Heart left ventricle (tissue), 16 donors: Measurements from ENCODE around the gene TRPM2. TPM values are rescaled to one million over a fixed set of nuclear protein-coding genes. Genes with fewer than 3 reads are reported as not detected.

ENCODE experiments used
- ATAC-seq, 4 donors: fragments of 200-7000 bp; cut with Tn5 transposase; one replicate each; pipeline ENCODE4 v1.9.1; 2020 to 2022; ENCODE audit warnings: moderate library complexity in 4 of 4, mild to moderate bottlenecking in 3 of 4, moderate number of reproducible peaks in 1 of 4
- DNase-seq, 5 donors: peaks; one replicate each; pipeline ENCODE4 v3.0.0-alpha.2; 2020
- H3K27ac ChIP-seq, 12 donors: fragments of 200-600 bp; sonication (generic) in 4 of 12; one replicate each; pipeline versions ENCODE4 v1.5.0 to v1.8.0; 2016 to 2022; ENCODE audit warnings: mild to moderate bottlenecking in 2 of 12
- H3K27me3 ChIP-seq, 9 donors: fragments of 200-600 bp; sonication (generic) in 2 of 9; one replicate each; pipeline versions ENCODE4 v1.5.1 to v1.8.0; 2016 to 2022; ENCODE audit warnings: mild to moderate bottlenecking in 3 of 9
- H3K36me3 ChIP-seq, 9 donors: fragments of 200-600 bp; sonication (generic) in 2 of 9; one replicate each; pipeline versions ENCODE4 v1.5.0 to v1.8.0; 2018 to 2022; ENCODE audit warnings: mild to moderate bottlenecking in 2 of 9
- H3K4me1 ChIP-seq, 12 donors: fragments of 200-600 bp; sonication (generic) in 4 of 12; one replicate each; pipeline versions ENCODE4 v1.5.0 to v1.8.0; 2016 to 2022; ENCODE audit warnings: mild to moderate bottlenecking in 3 of 12
- H3K4me3 ChIP-seq, 12 donors: fragments of 200-600 bp; sonication (generic) in 4 of 12; one replicate each; pipeline versions ENCODE4 v1.5.0 to v1.8.0; 2017 to 2022; ENCODE audit warnings: mild to moderate bottlenecking in 9 of 12, moderate library complexity in 4 of 12
- H3K9me3 ChIP-seq, 12 donors: fragments of 200-600 bp; sonication (generic) in 4 of 12; one replicate each; pipeline versions ENCODE4 v1.5.0 to v1.8.0; 2016 to 2022; ENCODE audit warnings: mild to moderate bottlenecking in 1 of 12
- POLR2A ChIP-seq, 2 donors: fragments of 450-650 bp; IDR thresholded peaks; one replicate each; pipeline ENCODE4 v1.6.1; 2017; ENCODE audit warnings: antibody characterized with exemption in 2 of 2, mild to moderate bottlenecking in 2 of 2, moderate library complexity in 2 of 2
- WGBS, 4 donors: extraction: QIAGEN DNeasy Blood & Tissue Kit in 2 of 4; methylation state at CpG; one replicate each; pipeline versions ENCODE4 v1.1.5 to v1.1.7; 2013 to 2018; 5-methylcytosine and 5-hydroxymethylcytosine counted together
- intact Hi-C, 10 donors: fragments of 100-400 bp; cut with DNase I; formaldehyde crosslinking; loops; one replicate each; pipeline versions ENCODE4 v1.11.1 to v1.14.2; 2022
- polyA plus RNA-seq, 2 donors: library from polyadenylated mRNA; stranded (reverse); fragments of 200-250 nt; gene quantifications; one replicate each; pipeline ENCODE4 v1.2.3, GENCODE V29; 2013
- total RNA-seq, 9 donors: library from RNA; depleted of rRNA in 2 of 9; stranded (reverse); fragments of >200 nt in 2 of 9; fragmentation: NEBNext Ultra II Directional in 3 of 9; extraction: Animal tissue kit (Norgen Biotek cat#: 25700) in 3 of 9; gene quantifications; one replicate each; pipeline versions ENCODE4 v1.1.0 to v1.2.4, GENCODE V29; 2016 to 2023
- TF ChIP-seq, protein P1 (sequence below), 12 donors: fragments of 200-600 bp; sonication (generic) in 4 of 12; IDR thresholded peaks; one replicate each; pipeline versions ENCODE4 v1.5.0 to v1.8.0; 2018 to 2022; ENCODE audit warnings: antibody characterized with exemption in 12 of 12, mild to moderate bottlenecking in 5 of 12
- donor health status: ischemic (EF 13 %, LVEDD 7.1; RV severe dilation, severe dysfunction).
- donor health status: healthy with polysubstance abuse.
- donor health status: DM: no; HTN: yes; CAD: no.
- donor health status: DM: no; HTN: no; CAD: no.
- donor health status: ischemic (EF 25% LVEDD 6.9; RV normal size, moderate dysfunction).
- donor health status: ischemic (EF 25% LVEDD 5.7; RV mildly dilated, moderate dysfunction).
- donor health status: healthy.
- donor health status: DM: yes; HTN: yes; CAD: no.
- donor health status: ischemic (EF 35%, LVEDD 5.7; RV mildly dilated, moderate dysfunction).
- donor health status: nonischemic (EF 11% LVEDD 7.7; RV severe dilation, severe dysfunction).
- donor health status: DM: yes; HTN: yes; CAD: no.
- donor health status: PGD.
- donor health status: ischemic (EF 29% LVEDD 5.4; RV normal size, mild dysfunction).
- donor health status: nonischemic (EF 23%, LVEDD 6.1; RV moderate dilation, normal function).

Gene TRPM2
- total and polyA plus RNA-seq, 11 donors = 0.66 to 20.5 (median 1.2) TPM

DNA sequence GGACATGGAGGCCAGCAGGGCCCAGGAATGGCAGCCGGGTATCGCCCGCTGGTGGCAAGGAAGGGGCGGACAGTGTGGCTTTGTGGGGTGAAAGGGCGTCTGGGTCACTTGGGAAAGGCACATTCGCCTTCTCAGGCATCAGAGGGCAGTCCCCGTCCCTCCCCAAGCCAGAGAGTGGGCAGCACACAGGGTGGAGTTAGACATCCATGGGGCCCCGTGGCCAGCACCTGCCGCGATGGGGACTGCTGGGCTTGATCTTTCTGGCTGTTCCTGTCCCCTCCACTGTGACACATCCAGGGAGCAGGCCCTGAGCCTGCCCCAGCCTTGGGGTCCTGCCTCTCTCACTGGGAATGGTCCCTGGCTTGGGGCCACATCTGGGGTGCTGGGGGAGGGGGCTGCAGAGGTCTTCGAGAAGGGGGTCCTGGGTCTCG, 4.0 kb upstream of the TRPM2 start:
- intact Hi-C loops = loop anchor here in 4 of 10 donors (10.0 kb wide), 3 partner anchors 105 to 445 kb away; partner anchors contain the start of gene LRRC3 (in 2 of the 4)
- DNase-seq (peak in 1 of 5 donors; percentile 55), ATAC-seq (no peak)
- no peak overlapping the region for H3K4me3 ChIP-seq
- TF ChIP-seq, protein P1, sequence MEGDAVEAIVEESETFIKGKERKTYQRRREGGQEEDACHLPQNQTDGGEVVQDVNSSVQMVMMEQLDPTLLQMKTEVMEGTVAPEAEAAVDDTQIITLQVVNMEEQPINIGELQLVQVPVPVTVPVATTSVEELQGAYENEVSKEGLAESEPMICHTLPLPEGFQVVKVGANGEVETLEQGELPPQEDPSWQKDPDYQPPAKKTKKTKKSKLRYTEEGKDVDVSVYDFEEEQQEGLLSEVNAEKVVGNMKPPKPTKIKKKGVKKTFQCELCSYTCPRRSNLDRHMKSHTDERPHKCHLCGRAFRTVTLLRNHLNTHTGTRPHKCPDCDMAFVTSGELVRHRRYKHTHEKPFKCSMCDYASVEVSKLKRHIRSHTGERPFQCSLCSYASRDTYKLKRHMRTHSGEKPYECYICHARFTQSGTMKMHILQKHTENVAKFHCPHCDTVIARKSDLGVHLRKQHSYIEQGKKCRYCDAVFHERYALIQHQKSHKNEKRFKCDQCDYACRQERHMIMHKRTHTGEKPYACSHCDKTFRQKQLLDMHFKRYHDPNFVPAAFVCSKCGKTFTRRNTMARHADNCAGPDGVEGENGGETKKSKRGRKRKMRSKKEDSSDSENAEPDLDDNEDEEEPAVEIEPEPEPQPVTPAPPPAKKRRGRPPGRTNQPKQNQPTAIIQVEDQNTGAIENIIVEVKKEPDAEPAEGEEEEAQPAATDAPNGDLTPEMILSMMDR (IDR thresholded peaks at IDR 0.05) = no peak
- no peak for TF ChIP-seq POLR2A (IDR thresholded peaks at IDR 0.05)
- H3K4me1 ChIP-seq = peaks cover 0 to 31% (median 0%) of the 10 kb centered on the region in 12 donors
- H3K27ac ChIP-seq = no peak overlapping the region
- H3K27me3 ChIP-seq = peaks cover 9 to 40% (median 30%) of the 10 kb centered on the region in 9 donors
- H3K9me3 ChIP-seq = no peaks in the 10 kb centered on the region
- 73 to 83% (median 79%) methylated on average over 6 to 12 of the region's 12 CpGs for WGBS, 4 donors
- H3K36me3 ChIP-seq = no peaks in the 10 kb centered on the region

DNA sequence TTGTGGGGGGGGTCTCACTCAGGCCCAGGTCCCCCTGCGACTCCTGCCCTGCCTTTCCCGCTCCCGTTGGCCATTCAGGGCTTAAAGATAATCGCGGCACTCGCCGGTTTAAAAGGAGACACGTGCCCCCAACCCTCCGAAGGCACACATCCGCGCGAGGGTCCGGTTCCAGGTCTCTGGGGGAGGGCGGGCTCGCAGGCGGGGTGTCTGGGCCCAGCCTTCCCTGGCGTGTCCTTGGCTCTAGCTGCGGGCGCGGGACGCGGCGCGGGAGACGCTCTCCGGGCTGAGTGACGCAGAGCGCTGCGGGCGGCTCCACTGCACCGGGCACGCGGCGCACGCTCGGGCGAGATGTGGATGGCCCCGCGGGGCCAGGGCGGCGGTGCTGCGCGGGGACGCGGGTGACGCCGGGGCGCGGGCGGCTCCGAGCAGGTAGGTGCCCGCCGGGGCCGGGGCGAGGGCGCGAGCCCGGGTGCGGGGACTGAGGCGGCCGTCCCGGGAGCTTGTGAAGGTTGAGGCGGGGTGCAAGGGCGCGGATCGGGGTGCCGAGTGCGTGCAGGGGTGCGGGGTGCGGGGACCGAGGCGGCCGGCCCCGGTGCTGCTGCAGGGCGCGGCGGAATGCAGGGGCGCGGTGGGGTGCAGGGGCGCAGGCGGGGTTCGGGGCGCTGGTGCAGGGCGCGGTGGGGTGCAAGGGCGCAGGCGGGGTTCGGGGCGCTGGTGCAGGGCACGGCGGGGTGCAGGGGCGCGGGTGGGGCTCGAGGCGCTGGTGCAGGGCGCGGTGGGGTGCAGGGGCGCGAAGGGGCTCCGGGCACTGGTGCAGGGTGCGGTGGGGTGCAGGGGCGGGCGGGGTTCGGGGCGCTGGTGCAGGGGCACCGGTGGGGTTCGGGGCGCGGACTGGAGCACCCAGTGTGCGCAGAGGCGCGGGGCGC, 3.3 kb upstream of the TRPM2 start:
- 10 to 15% (median 11%) methylated on average over 30 to 113 of the region's 113 CpGs for WGBS, 4 donors
- Histone ChIP-seq H3K27me3 (peaks cover 9 to 40% (median 30%) of the 10 kb centered on the region in 9 donors), H3K4me3 (peak overlapping the region in 4 of 12 donors; percentile 20 to 34 (median 26)), H3K4me1 (peaks cover 0 to 31% (median 0%) of the 10 kb centered on the region in 12 donors), H3K36me3 (no peaks in the 10 kb centered on the region), H3K9me3 (no peaks in the 10 kb centered on the region), H3K27ac (no peak overlapping the region)
- ATAC-seq (no peak), DNase-seq (no peak)
- TF ChIP-seq, protein P1 (IDR thresholded peaks at IDR 0.05) = no peak
- intact Hi-C loops = loop anchor here in 4 of 10 donors (10.0 kb wide), 3 partner anchors 105 to 445 kb away; partner anchors contain the start of gene LRRC3 (in 2 of the 4)

DNA sequence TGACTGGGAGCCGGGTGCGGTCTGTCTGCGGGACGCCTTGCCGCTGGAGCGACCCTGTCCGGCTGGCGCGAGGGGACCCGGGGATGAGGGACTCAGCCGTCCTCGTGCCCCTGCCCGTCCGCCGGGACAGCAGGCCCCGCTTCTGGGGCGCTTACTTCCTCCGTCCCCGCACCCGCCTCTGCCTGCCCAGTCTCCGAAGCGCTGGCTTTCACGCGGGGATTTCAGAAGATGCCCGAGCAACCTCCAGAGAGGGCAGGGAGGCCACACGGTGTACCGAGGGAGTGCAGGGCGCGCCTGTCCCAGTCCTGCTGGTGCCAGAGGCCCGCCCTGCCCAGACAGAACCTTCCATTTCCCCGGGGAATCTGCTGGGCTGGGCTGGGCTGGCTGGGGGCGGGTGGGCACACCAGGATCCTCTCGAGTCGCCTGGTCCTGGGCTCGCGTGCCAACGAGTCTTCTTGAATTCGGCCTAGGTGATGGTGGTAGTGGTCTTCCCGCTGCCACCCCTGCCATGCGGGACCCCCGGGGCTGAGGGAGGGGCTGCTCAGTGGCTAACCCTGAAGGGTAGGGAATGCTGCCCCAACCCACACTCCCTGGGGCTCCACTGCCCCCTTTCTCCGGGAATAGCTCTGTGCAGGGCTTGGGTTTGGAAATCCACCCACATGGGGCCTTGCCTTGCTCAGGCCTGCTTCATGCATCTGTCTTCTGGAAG, 2.5 kb upstream of the TRPM2 start:
- peaks cover 9 to 40% (median 30%) of the 10 kb centered on the region in 9 donors for H3K27me3 ChIP-seq
- ATAC-seq (no peak), DNase-seq (no peak)
- TF ChIP-seq POLR2A (IDR thresholded peaks at IDR 0.05) = no peak
- TF ChIP-seq, protein P1 (IDR thresholded peaks at IDR 0.05) = no peak
- intact Hi-C loops = no loop called here
- 20 to 33% (median 26%) methylated on average over 1 to 42 of the region's 42 CpGs for WGBS, 4 donors
- peaks cover 0 to 39% (median 0%) of the 10 kb centered on the region in 12 donors for H3K4me1 ChIP-seq
- no peaks in the 10 kb centered on the region for H3K9me3 ChIP-seq
- peak overlapping the region in 1 of 12 donors; percentile 20 for H3K4me3 ChIP-seq
- H3K27ac ChIP-seq = no peak overlapping the region
- H3K36me3 ChIP-seq = no peaks in the 10 kb centered on the region
